Lower leg skin (tissue), 3 donors: Measurements from ENCODE around the gene B4GALNT3.

Experiments used
- CTCF ChIP-seq, 3 donors: fragments of 450-650 bp; IDR thresholded peaks; one replicate each; pipeline ENCODE4 v1.5.1; 2016; ENCODE audit warnings: antibody characterized with exemption in 3 of 3, mild to moderate bottlenecking in 3 of 3, moderate library complexity in 2 of 3
- POLR2A ChIP-seq, 2 donors: fragments of 450-650 bp; IDR thresholded peaks; one replicate each; pipeline ENCODE4 v1.6.1; 2016 to 2017; ENCODE audit warnings: antibody characterized with exemption in 2 of 2, mild to moderate bottlenecking in 1 of 2, moderate library complexity in 1 of 2

- TF ChIP-seq POLR2A (IDR thresholded peaks at IDR 0.05) (no peak), CTCF (IDR thresholded peaks at IDR 0.05) (no peak)
Measured at GRCh38 chr12:602700-603068, 142.9 kb downstream of the B4GALNT3 start.
